Right atrium auricular region (tissue), 2 donors: Measurements from ENCODE around the gene RAB3GAP1. TPM values are rescaled to one million over a fixed set of nuclear protein-coding genes. Genes with fewer than 3 reads are reported as not detected.

Experiments used
- DNase-seq: peaks from one replicate; pipeline ENCODE4 v3.0.0-alpha.2; 2019; ENCODE audit warnings: low spot score
- H3K27ac ChIP-seq, 2 donors: fragments of 200-600 bp; sonication (generic); 1 replicate in 1 of 2; 2 replicates in 1 of 2; pipeline ENCODE4 v1.5.1; 2016 to 2019
- H3K27me3 ChIP-seq, 2 donors: fragments of 200-600 bp; sonication (generic); one replicate each; pipeline versions ENCODE4 v1.5.1 to v1.6.0; 2017 to 2019
- H3K36me3 ChIP-seq: fragments of 200-600 bp; sonication (generic); one replicate; pipeline ENCODE4 v1.5.1; 2016
- H3K4me1 ChIP-seq, 2 donors: fragments of 200-600 bp; sonication (generic); one replicate each; pipeline versions ENCODE4 v1.5.1 to v1.6.0; 2017 to 2019
- H3K4me3 ChIP-seq, 2 donors: fragments of 200-600 bp; sonication (generic); 1 replicate in 1 of 2; 2 replicates in 1 of 2; pipeline ENCODE4 v1.5.1; 2017 to 2019; ENCODE audit warnings: mild to moderate bottlenecking in 1 of 2, moderate library complexity in 1 of 2
- H3K9me3 ChIP-seq, 2 donors: fragments of 200-600 bp; sonication (generic); one replicate each; pipeline ENCODE4 v1.5.1; 2019
- total RNA-seq, 2 donors: library from RNA; depleted of rRNA; stranded (reverse); fragments of >200 nt; gene quantifications; one replicate each; pipeline ENCODE4 v1.1.0, GENCODE V29; 2016
- TF ChIP-seq, protein P1 (sequence below), 2 donors: fragments of 200-600 bp; sonication (generic); IDR thresholded peaks; one replicate each; pipeline ENCODE4 v1.5.1; 2019; ENCODE audit warnings: antibody characterized with exemption in 2 of 2

The RAB3GAP1 gene
- total RNA-seq, 2 donors from 2014 or later = 33.0 to 36.2 TPM

DNA sequence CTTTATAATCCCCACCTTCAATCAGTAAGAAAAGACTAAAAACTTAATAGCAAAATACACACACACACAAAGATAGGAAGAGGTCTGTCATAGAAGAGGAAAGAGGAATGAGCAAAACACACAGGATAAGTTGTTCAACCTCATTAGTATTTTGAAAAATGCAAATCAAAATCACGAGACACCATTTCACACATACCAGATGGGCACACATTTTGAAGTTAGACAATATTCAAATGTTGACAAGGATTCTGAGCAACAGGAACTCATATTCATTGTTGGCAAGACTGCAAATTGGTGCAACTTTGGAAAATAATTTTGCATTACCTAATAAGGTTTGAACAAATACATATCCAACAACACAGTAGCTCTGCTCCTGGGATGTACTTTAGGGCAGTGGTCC lies 127.6 kb downstream of the RAB3GAP1 start:
- Histone ChIP-seq H3K36me3 (no peaks in the 10 kb centered on the region), H3K27ac (no peak overlapping the region), H3K4me3 (no peak overlapping the region), H3K27me3 (no peaks in the 10 kb centered on the region), H3K4me1 (no peaks in the 10 kb centered on the region), H3K9me3 (peaks cover 0 to 5% of the 10 kb centered on the region in 2 donors)
- no peak for DNase-seq
- TF ChIP-seq, protein P1, sequence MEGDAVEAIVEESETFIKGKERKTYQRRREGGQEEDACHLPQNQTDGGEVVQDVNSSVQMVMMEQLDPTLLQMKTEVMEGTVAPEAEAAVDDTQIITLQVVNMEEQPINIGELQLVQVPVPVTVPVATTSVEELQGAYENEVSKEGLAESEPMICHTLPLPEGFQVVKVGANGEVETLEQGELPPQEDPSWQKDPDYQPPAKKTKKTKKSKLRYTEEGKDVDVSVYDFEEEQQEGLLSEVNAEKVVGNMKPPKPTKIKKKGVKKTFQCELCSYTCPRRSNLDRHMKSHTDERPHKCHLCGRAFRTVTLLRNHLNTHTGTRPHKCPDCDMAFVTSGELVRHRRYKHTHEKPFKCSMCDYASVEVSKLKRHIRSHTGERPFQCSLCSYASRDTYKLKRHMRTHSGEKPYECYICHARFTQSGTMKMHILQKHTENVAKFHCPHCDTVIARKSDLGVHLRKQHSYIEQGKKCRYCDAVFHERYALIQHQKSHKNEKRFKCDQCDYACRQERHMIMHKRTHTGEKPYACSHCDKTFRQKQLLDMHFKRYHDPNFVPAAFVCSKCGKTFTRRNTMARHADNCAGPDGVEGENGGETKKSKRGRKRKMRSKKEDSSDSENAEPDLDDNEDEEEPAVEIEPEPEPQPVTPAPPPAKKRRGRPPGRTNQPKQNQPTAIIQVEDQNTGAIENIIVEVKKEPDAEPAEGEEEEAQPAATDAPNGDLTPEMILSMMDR (IDR thresholded peaks at IDR 0.05) = no peak

- Histone ChIP-seq H3K27ac (no peak overlapping the region), H3K9me3 (peaks cover 0 to 3% of the 10 kb centered on the region in 2 donors), H3K27me3 (no peaks in the 10 kb centered on the region), H3K4me1 (no peaks in the 10 kb centered on the region), H3K4me3 (no peak overlapping the region), H3K36me3 (no peaks in the 10 kb centered on the region)
- TF ChIP-seq, protein P1 (IDR thresholded peaks at IDR 0.05) = no peak
- DNase-seq = no peak
Measured at GRCh38 chr2:135182190-135182589, 130.1 kb downstream of the RAB3GAP1 start.

- Histone ChIP-seq H3K4me3 (no peak overlapping the region), H3K4me1 (no peaks in the 10 kb centered on the region), H3K27ac (no peak overlapping the region), H3K27me3 (no peaks in the 10 kb centered on the region), H3K36me3 (no peaks in the 10 kb centered on the region), H3K9me3 (no peaks in the 10 kb centered on the region)
- TF ChIP-seq, protein P1 (IDR thresholded peaks at IDR 0.05) = no peak
- DNase-seq = no peak
Measured at GRCh38 chr2:135182601-135183000, 130.5 kb downstream of the RAB3GAP1 start.

DNA sequence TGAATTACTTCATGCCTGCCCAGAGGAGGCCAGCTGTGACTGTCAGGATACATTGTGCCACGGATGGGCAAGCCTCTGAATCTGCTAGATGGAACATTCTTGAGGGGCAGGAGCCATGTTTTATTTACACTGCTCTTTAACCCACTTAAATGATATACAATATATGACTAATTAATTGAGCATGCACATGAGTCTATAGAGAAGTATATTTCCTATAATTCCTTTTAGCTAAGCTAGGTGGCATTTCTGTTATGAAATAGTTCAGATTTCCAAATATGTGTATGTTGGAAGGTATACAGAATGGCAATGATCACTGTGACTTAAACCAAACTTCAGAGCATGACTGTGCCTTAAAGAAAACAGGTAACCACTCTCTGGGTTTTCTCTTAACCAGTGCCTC lies 131.7 kb downstream of the RAB3GAP1 start:
- DNase-seq = no peak
- H3K27ac ChIP-seq = no peak overlapping the region
- no peak overlapping the region for H3K4me3 ChIP-seq
- no peaks in the 10 kb centered on the region for H3K36me3 ChIP-seq
- H3K9me3 ChIP-seq = no peaks in the 10 kb centered on the region
- TF ChIP-seq, protein P1 (IDR thresholded peaks at IDR 0.05) = no peak
- H3K4me1 ChIP-seq = no peaks in the 10 kb centered on the region
- no peaks in the 10 kb centered on the region for H3K27me3 ChIP-seq

- TF ChIP-seq, protein P1 (IDR thresholded peaks at IDR 0.05) = no peak
- H3K36me3 ChIP-seq = no peaks in the 10 kb centered on the region
- H3K27ac ChIP-seq = no peak overlapping the region
- H3K9me3 ChIP-seq = peaks cover 0 to 7% of the 10 kb centered on the region in 2 donors
- no peaks in the 10 kb centered on the region for H3K27me3 ChIP-seq
- H3K4me3 ChIP-seq = no peak overlapping the region
- H3K4me1 ChIP-seq = no peaks in the 10 kb centered on the region
- no peak for DNase-seq
Measured at GRCh38 chr2:135186054-135186453, 134.0 kb downstream of the RAB3GAP1 start.

DNA sequence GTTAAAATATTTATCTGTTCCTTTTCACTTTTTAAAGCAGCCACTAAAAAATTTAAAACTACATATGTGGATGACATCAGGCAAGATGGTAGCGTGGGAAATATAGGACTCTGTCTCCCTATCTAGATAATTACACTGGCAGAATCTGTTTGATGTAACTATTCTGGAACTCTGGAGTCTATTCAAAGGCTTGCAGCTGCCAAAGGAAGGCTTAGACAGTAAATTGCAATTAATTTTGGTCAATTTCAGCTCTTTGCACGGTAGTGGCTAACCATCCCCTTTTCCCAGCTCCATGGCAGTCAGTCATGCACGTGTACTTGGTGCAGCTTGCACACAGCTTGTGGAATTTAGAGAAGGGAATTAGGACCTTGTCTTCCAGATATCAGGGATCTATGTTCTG lies 135.2 kb downstream of the RAB3GAP1 start:
- TF ChIP-seq, protein P1 (IDR thresholded peaks at IDR 0.05) = no peak
- no peaks in the 10 kb centered on the region for H3K36me3 ChIP-seq
- H3K4me1 ChIP-seq = no peaks in the 10 kb centered on the region
- H3K9me3 ChIP-seq = peaks cover 0 to 7% of the 10 kb centered on the region in 2 donors
- DNase-seq = no peak
- no peak overlapping the region for H3K4me3 ChIP-seq
- H3K27ac ChIP-seq = no peak overlapping the region
- no peaks in the 10 kb centered on the region for H3K27me3 ChIP-seq
